HCT116 (cell line): ENCODE data around the gene ZHX3.

ENCODE experiments used
- CTCF ChIP-seq, 3 experiments: fragments of 200-600 bp in 1 of 3; sonication (generic) in 1 of 3; IDR thresholded peaks in 2 of 3; conservative IDR thresholded peaks in 1 of 3; 2 replicates each; pipeline ENCODE4 v1.5.1; 2012 to 2017; ENCODE audit warnings: low read depth in 2 of 3, low read length in 2 of 3, antibody characterized with exemption in 1 of 3, borderline replicate concordance in 1 of 3, control low read depth in 1 of 3, mild to moderate bottlenecking in 1 of 3, mixed read lengths in 1 of 3, mixed run types in 1 of 3, moderate library complexity in 1 of 3; ENCODE audit not compliant: insufficient read depth in 1 of 3
- EZH2 ChIP-seq: fragments of 200-600 bp; sonication (generic); IDR thresholded peaks from 2 replicates; pipeline ENCODE4 v1.6.1; 2017; ENCODE audit warnings: antibody characterized with exemption, mixed run types
- EZH2phosphoT487 ChIP-seq: fragments of 200-600 bp; IDR thresholded peaks from 2 replicates; pipeline ENCODE4 v1.6.1; 2018; ENCODE audit warnings: antibody characterized with exemption, borderline replicate concordance
- POLR2A ChIP-seq: IDR thresholded peaks from 2 replicates; pipeline ENCODE4 v1.7.0; 2011; ENCODE audit warnings: borderline replicate concordance; ENCODE audit not compliant: insufficient read depth, insufficient read length; ENCODE audit errors: extremely low read depth
- RAD21 ChIP-seq: IDR thresholded peaks from 2 replicates; pipeline ENCODE4 v1.6.1; 2012; ENCODE audit warnings: low read depth, mild to moderate bottlenecking
- YY1 ChIP-seq: IDR thresholded peaks from 2 replicates; pipeline ENCODE4 v1.6.1; 2011; ENCODE audit warnings: low read length, low read depth, moderate library complexity, mild to moderate bottlenecking; ENCODE audit not compliant: insufficient replicate concordance; ENCODE audit errors: extremely low read depth
- ZNF274 ChIP-seq: fragments of 200-500 bp; sonication (Bioruptor generic); IDR thresholded peaks from 2 replicates; pipeline ENCODE4 v1.6.1; 2014; ENCODE audit warnings: mild to moderate bottlenecking, low read depth, low read length, inconsistent platforms
- TF ChIP-seq, protein P1 (sequence below): IDR thresholded peaks from 2 replicates; pipeline ENCODE4 v1.6.1; 2012; ENCODE audit warnings: low read depth
- TF ChIP-seq, protein P2 (sequence below): IDR thresholded peaks from 2 replicates; pipeline ENCODE4 v1.6.1; 2011; ENCODE audit warnings: mild to moderate bottlenecking, low read length, moderate library complexity; ENCODE audit not compliant: insufficient replicate concordance; ENCODE audit errors: extremely low read depth
- TF ChIP-seq, protein P3 (sequence below): IDR thresholded peaks from 2 replicates; pipeline ENCODE4 v1.6.1; 2012

GRCh38 chr20:41327178-41327577 lies 9.6 kb upstream of the ZHX3 start:
- TF ChIP-seq CTCF (IDR thresholded peaks at IDR 0.05 in 2 of 3, conservative IDR thresholded peaks at IDR 0.05 in 1 of 3; ENCODE audit: borderline replicate concordance in 1 of 3, insufficient read depth in 1 of 3, low read depth in 2 of 3, low read length in 2 of 3) = no peak
- no peak for TF ChIP-seq RAD21
- no peak for TF ChIP-seq ZNF274
- TF ChIP-seq POLR2A = no peak
- no peak for TF ChIP-seq EZH2
- no peak for TF ChIP-seq EZH2phosphoT487
- TF ChIP-seq, protein P1, sequence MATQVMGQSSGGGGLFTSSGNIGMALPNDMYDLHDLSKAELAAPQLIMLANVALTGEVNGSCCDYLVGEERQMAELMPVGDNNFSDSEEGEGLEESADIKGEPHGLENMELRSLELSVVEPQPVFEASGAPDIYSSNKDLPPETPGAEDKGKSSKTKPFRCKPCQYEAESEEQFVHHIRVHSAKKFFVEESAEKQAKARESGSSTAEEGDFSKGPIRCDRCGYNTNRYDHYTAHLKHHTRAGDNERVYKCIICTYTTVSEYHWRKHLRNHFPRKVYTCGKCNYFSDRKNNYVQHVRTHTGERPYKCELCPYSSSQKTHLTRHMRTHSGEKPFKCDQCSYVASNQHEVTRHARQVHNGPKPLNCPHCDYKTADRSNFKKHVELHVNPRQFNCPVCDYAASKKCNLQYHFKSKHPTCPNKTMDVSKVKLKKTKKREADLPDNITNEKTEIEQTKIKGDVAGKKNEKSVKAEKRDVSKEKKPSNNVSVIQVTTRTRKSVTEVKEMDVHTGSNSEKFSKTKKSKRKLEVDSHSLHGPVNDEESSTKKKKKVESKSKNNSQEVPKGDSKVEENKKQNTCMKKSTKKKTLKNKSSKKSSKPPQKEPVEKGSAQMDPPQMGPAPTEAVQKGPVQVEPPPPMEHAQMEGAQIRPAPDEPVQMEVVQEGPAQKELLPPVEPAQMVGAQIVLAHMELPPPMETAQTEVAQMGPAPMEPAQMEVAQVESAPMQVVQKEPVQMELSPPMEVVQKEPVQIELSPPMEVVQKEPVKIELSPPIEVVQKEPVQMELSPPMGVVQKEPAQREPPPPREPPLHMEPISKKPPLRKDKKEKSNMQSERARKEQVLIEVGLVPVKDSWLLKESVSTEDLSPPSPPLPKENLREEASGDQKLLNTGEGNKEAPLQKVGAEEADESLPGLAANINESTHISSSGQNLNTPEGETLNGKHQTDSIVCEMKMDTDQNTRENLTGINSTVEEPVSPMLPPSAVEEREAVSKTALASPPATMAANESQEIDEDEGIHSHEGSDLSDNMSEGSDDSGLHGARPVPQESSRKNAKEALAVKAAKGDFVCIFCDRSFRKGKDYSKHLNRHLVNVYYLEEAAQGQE = no peak
- TF ChIP-seq YY1 = no peak
- TF ChIP-seq, protein P2, sequence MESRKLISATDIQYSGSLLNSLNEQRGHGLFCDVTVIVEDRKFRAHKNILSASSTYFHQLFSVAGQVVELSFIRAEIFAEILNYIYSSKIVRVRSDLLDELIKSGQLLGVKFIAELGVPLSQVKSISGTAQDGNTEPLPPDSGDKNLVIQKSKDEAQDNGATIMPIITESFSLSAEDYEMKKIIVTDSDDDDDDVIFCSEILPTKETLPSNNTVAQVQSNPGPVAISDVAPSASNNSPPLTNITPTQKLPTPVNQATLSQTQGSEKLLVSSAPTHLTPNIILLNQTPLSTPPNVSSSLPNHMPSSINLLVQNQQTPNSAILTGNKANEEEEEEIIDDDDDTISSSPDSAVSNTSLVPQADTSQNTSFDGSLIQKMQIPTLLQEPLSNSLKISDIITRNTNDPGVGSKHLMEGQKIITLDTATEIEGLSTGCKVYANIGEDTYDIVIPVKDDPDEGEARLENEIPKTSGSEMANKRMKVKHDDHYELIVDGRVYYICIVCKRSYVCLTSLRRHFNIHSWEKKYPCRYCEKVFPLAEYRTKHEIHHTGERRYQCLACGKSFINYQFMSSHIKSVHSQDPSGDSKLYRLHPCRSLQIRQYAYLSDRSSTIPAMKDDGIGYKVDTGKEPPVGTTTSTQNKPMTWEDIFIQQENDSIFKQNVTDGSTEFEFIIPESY = no peak
- TF ChIP-seq, protein P3, sequence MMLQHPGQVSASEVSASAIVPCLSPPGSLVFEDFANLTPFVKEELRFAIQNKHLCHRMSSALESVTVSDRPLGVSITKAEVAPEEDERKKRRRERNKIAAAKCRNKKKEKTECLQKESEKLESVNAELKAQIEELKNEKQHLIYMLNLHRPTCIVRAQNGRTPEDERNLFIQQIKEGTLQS = no peak
